Stimulated activated naive CD4-positive, alpha-beta T cell (primary cell): ENCODE measurements around the gene GABRA4.

Experiments used
- DNase-seq, 6 experiments: peaks; one replicate each; lab custom pipeline; 2025; lab: John Stamatoyannopoulos, UW

GABRA4 gene

DNA sequence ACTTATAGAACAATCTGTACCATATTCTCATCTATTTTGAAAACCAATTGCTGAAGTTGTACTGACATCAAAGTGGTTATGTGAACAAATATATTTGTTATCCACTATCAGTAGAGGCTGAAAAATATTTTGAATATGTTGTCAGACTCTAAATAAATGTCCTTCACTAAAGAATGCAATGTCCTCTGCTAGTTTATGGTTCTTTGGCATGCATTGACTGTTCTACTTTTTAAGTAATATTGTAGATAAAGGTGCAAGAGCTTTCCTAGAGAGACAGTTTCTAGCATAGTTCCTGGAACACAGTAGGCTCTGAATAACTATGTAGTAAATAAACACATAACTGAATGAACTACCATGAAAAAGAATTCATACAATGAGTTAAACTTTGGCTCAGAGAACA is 66.2 kb downstream of the GABRA4 start:
- DNase-seq: no peak

DNA sequence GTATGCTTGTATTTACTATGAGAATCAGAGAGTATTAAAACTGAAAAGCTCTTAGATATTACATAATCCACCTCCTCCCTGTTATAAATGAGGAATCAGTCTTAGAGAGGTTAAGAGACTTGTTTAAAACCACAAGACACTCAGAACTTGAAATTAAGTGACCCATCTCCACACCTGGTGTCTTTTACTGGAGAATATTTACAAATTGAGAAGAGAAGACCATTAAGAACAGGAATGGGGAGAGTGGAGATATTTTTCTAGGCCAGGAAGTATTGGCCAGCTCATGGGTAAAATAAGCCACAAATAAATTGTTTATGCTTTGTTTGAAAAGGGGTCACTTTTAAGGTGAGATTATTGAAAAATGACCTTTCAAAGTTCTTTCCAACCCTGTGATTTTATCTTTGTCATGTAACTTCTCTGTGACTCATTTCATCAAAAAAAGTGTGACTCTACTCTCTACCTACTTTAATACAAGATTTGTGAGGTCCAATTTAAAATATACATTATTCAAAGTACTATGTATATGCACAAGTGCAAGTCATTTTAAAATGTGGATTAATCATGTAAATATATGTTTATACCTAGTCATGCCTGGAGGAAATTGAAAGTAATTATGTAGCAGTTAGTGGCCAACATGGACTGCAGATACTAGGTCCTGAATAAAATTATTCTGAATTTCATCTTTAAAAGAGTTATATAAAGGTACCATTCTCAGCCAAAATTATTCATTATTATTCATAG is 68.4 kb downstream of the GABRA4 start:
- DNase-seq: no peak

DNA sequence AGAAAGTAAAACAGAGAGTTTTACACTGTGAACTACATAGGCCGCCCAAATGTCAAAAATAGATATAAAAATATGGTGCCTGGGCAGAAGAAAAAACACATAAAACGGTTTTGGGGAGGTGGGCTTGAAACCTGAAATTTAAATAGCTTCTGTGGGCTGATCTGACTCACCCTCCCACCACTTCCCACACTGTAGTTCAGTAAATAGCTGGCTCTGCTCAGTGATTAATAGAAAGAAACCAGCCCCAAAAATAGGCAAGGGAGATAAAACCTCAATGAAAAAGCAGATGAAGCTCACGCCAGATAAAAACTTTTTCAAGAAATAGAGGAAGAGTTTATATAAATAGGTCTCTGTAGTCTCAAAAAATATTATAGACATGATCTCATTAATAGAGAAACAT is 71.2 kb downstream of the GABRA4 start:
- no peak for DNase-seq

DNA sequence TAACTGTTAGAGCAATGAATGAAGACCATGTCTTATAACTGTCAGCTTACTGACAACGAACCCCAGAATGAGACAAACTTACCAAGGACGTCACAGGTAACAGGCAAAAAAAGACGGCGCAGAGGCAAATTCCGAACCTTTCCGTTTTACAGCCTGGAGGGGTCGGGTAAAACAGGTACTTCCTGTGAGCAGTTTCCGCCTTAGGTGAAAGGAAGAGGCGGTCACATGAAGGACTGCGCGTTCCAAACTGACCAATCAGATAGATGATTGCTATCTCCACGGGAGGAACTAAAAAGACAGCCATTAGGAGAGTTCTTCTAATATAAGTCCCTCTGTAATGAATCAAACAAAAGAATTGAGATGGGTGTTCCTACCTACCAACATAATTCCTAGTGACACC is 84.3 kb downstream of the GABRA4 start, which contains the start of gene COX7B2:
COX7B2 (minus strand) TSS at position 168 of the 400 bp plus-strand sequence. CDS start 174,053 bp downstream, outside the sequence.
- no peak for DNase-seq

DNA sequence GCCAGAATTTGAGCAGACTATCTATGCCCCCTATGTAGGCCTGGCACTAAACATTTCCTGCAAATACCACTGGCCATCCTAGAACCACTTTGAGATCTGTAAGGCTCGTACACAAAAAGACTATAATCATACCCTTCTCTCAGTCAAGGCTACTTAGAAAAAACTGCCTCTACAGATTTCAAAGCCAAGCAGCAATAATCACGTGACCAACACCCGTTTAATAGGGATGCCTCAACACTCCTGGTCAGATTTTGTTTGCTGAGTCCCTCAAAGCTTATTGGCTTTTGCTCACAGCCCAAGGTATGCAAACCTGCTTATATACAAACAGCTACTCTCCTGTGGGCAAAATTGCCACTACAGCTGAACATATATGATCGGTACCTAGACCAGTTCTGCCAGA is 85.2 kb downstream of the GABRA4 start:
- no peak for DNase-seq

DNA sequence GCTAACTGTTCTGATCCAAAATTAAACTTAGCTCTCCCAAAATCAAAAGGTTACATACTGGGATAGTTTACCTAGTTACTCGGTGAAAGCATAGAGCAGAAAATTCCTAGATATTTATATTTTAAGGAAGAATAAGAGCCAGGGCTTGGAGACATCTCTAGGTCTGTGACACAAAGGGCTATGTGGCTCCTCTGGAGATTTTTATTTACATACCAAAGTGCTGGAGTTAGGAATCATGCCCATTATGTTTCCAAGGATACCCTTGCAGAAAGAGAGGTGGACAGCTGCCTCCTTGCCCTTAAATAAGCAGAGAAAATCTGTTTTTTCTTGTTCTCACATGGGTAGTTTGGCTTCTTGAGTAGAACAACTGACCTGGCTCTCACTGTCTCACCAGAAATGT is 93.3 kb downstream of the GABRA4 start:
- DNase-seq: no peak

DNA sequence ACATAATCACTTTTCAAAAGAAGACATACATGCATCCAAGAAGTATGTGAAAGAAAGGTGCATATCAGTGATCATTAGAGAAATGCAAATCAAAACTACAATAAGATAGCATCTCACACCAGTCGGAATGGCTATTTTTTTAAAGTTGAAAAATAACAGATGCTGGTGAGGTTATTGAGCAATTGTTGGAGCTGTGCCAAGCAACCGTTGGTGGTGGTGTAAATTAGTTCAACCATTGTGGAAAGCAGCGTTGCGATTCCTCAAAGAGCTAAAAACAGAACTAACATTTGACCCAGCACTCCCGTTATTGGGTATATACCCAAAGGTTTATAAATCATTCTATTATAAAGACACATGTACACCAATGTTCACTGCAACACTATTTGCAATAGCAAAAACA is 98.6 kb downstream of the GABRA4 start:
- DNase-seq: no peak

DNA sequence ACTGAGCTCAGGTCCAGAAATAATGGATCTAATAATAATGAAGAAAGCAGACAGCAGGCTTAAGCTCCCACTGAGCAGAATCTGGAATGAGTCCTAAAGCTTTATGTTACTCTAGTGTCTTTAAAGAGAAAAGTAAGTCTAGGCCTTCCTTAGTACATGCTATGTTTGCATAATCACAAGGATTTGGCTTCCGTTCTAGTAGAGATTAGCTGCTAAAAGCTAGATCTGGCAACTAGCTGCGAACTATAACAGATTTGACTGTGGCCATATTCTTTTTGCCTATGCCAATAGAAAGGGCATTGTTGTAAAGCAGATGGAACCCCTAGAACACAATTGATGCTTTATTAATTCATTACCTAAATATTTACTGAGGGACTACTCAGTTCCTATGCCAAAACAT is 103.3 kb downstream of the GABRA4 start:
- no peak for DNase-seq

DNA sequence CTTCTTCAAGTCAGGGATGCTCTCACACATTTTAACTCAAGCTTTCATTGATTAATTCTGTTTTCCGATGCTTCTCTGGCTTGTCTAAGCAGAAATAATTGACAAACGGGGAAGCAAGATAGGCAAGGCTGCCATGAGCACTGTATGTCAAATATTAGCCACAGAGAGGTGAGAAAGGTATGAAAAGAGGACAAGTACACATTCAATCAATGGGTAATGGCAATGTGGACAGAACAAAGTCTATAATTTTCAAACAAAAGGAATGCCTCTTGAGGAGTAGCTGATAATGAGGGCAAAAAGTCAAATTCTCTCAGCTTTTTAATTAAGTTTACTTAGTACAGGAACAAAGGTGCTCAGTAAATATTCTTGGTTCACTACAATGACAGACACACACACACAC is 104.0 kb downstream of the GABRA4 start:
- no peak for DNase-seq

DNA sequence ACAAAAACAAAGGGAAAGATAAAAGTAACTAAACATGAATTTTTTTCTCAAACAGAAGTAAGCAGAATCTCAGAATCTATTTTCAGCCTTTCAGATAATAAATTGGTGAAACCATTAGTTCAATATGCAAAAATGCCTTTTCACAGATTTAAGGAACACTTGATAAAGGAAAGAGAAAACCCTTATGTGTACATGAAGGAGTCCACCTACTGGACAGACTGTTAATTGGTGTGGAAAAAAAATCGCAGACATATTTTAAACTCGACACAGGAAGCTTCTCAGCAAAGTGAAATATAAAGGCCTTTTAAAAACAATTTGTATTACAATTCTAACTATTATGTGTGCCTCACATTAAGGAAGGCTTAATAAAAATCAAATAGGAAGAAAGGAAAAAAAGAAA is 106.7 kb downstream of the GABRA4 start:
- no peak for DNase-seq

DNA sequence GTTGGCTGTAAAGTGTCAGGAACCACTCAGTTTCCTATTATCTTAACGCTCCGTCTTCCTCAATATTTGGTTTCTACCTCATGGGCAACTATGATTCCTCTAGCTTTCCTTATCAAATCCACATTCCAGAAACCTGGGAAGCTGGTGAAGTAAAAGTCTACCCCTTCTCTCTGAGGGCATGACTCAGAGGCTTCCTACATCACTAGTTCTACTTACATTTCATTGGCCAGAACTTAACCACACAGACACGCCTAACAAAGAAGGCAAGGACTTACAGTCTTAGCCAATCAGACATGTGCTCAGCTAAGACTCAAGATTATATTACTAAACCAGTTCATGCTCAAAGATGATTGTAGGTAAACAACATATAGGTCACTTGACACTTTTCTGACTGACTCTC is 114.7 kb downstream of the GABRA4 start:
- DNase-seq: no peak

DNA sequence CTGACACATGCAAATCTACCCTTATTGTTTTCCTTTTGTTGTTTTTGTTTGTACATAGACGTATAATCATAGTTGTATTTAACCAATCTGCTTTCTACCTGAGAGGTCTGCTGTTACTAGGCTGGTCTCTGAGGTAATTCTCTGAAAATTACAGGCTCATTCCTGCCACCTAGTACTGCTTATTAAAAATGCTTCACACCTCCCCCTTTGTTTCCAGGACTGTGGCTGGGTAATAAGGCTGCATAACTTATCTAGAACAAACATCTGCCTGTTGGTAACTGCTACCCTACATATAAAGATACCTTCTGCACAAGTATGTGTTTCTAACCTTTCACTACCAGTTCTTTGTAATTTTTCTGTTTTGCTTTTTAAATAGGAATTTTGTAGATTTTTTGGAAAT is 118.6 kb downstream of the GABRA4 start:
- DNase-seq: no peak

DNA sequence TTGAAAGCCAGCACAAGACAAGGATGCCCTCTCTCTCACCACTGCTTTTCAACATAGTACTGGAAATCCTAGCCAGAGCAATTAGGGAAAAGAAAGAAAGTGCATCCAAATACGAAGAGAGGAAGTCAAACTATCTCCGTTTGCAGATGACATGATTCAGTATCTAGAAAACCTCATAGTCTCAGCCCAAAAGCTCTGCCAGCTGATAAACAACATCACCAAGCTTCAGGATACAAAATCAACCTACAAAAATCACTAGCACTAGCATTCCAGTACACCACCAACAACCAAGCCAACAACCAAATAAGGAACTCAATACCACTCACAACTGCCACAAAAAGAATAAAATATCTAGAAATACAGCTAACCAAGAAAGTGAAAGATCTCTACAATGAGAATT is 123.0 kb downstream of the GABRA4 start:
- no peak for DNase-seq
